A549 (cell line): ENCODE measurements around the gene MRPS6. TPM values are rescaled to one million over a fixed set of nuclear protein-coding genes. Genes with fewer than 3 reads are reported as not detected.

Experiments used
- ATAC-seq, 2 experiments: fragments of 200-7000 bp in 1 of 2; fragments of >200 bp in 1 of 2; cut with Nextera tagmentation in 1 of 2; cut with Tn5 transposase in 1 of 2; 3 replicates each; pipeline versions ENCODE4 v1.8.0 to v1.9.1; 2018 to 2020; ENCODE audit warnings: mild to moderate bottlenecking in 1 of 2, moderate library complexity in 1 of 2
- CTCF ChIA-PET: fragments of 300-600 bp; sonication (Branson Sonifier 250); formaldehyde crosslinking; extraction: SDS; loops from one replicate; lab custom pipeline; 2021; ENCODE audit warnings: antibody characterized with exemption, inconsistent platforms; lab: Yijun Ruan, JAX
- POLR2A ChIA-PET: fragments of 350-600 bp; formaldehyde crosslinking; extraction: SDS; loops from one replicate; lab custom pipeline; 2021; ENCODE audit warnings: antibody characterized with exemption, inconsistent platforms; lab: Yijun Ruan, JAX
- DNase-seq, 2 experiments: peaks; one replicate each; pipeline versions ENCODE4 v3.0.0 to v3.0.0-alpha.2; 2011 to 2016; ENCODE audit warnings: low read depth in 1 of 2, low spot score in 1 of 2
- FAIRE-seq: peaks from 2 replicates; lab custom pipeline; 2011; peaks lifted over from hg19 to GRCh38; lab: Jason Lieb, UNC
- H3K27ac ChIP-seq, 2 experiments: fragments of >200 bp; sonication (Bioruptor Twin); formaldehyde crosslinking; 3 replicates each; pipeline ENCODE4 v1.5.1; 2016 to 2017
- H3K4me1 ChIP-seq: fragments of >200 bp; sonication (Bioruptor Twin); formaldehyde crosslinking; 3 replicates; pipeline ENCODE4 v1.6.1; 2016
- H3K4me2 ChIP-seq: fragments of >200 bp; sonication (Bioruptor Twin); formaldehyde crosslinking; 3 replicates; pipeline ENCODE4 v1.6.1; 2016
- H3K4me3 ChIP-seq: fragments of >200 bp; sonication (Bioruptor Twin); formaldehyde crosslinking; 3 replicates; pipeline ENCODE4 v1.5.1; 2016
- H3K9me3 ChIP-seq: fragments of >200 bp; sonication (Bioruptor Twin); formaldehyde crosslinking; 3 replicates; pipeline ENCODE4 v1.6.1; 2016
- BHLHE40 ChIP-seq: IDR thresholded peaks from 2 replicates; pipeline ENCODE4 v1.6.1; 2012; ENCODE audit warnings: low read depth, low read length, inconsistent platforms
- CBX2 ChIP-seq: fragments of 200-600 bp; sonication (generic); IDR thresholded peaks from 2 replicates; pipeline ENCODE4 v1.6.1; 2016; ENCODE audit warnings: low read depth, mild to moderate bottlenecking, borderline replicate concordance
- CHD4 ChIP-seq: fragments of 200-600 bp; sonication (generic); IDR thresholded peaks from 2 replicates; pipeline ENCODE4 v1.6.1; 2016; ENCODE audit warnings: antibody characterized with exemption, mild to moderate bottlenecking, borderline replicate concordance
- ELK1 ChIP-seq: fragments of 150-350 bp; IDR thresholded peaks from 2 replicates; pipeline ENCODE4 v1.6.1; 2014; ENCODE audit warnings: low read depth, mild to moderate bottlenecking, low read length
- EP300 ChIP-seq, 2 experiments: fragments of >200 bp; sonication (Bioruptor Twin); formaldehyde crosslinking; IDR thresholded peaks; 2 replicates in 1 of 2; 3 replicates in 1 of 2; pipeline ENCODE4 v1.6.1; 2016 to 2017
- ESRRA ChIP-seq: fragments of 150-350 bp; IDR thresholded peaks from 2 replicates; pipeline ENCODE4 v1.6.1; 2014; ENCODE audit warnings: mild to moderate bottlenecking, low read length, borderline replicate concordance
- FOSB ChIP-seq: fragments of 250-450 bp; sonication (Bioruptor Pico); IDR thresholded peaks from 2 replicates; pipeline ENCODE4 v1.5.0; 2020; ENCODE audit warnings: mild to moderate bottlenecking, moderate library complexity
- GATA3 ChIP-seq: IDR thresholded peaks from 2 replicates; pipeline ENCODE4 v1.6.1; 2012; ENCODE audit warnings: borderline replicate concordance
- HOXB13 ChIP-seq: fragments of 250-450 bp; sonication (Bioruptor Pico); IDR thresholded peaks from 2 replicates; pipeline ENCODE4 v1.5.0; 2020; ENCODE audit warnings: low read depth, mild to moderate bottlenecking, moderate library complexity
- KDM1A ChIP-seq: fragments of 200-600 bp; sonication (generic); IDR thresholded peaks from 2 replicates; pipeline ENCODE4 v1.6.1; 2016; ENCODE audit warnings: low read depth, mild to moderate bottlenecking
- MYC ChIP-seq: IDR thresholded peaks from 2 replicates; pipeline ENCODE4 v1.6.1; 2012; ENCODE audit warnings: mild to moderate bottlenecking, inconsistent platforms, low read length, improper control_type of control experiment, borderline replicate concordance
- NPAS2 ChIP-seq: fragments of 250-450 bp; sonication (Bioruptor Pico); IDR thresholded peaks from 2 replicates; pipeline ENCODE4 v1.8.0; 2022; ENCODE audit warnings: mild to moderate bottlenecking, moderate library complexity, borderline replicate concordance
- PHF8 ChIP-seq: fragments of 200-600 bp; sonication (generic); IDR thresholded peaks from 2 replicates; pipeline ENCODE4 v1.6.1; 2016; ENCODE audit warnings: low read depth, mild to moderate bottlenecking, antibody characterized with exemption, moderate library complexity, borderline replicate concordance
- POLR2A ChIP-seq: IDR thresholded peaks from 2 replicates; pipeline ENCODE4 v1.6.1; 2012; ENCODE audit warnings: mild to moderate bottlenecking, low read length
- POLR2AphosphoS2 ChIP-seq: conservative IDR thresholded peaks from 2 replicates; pipeline ENCODE4 v1.6.1; 2012; ENCODE audit warnings: low read length, improper control_type of control experiment, inconsistent platforms
- RFX5 ChIP-seq: fragments of 450-650 bp; IDR thresholded peaks from 2 replicates; pipeline ENCODE4 v1.7.1; 2014; ENCODE audit warnings: antibody characterized with exemption, mild to moderate bottlenecking, moderate library complexity
- RNF2 ChIP-seq: fragments of 200-600 bp; sonication (generic); IDR thresholded peaks from 2 replicates; pipeline ENCODE4 v1.6.1; 2016; ENCODE audit warnings: low read depth, mild to moderate bottlenecking, antibody characterized with exemption, moderate library complexity, borderline replicate concordance
- SREBF2 ChIP-seq: fragments of 450-650 bp; IDR thresholded peaks from 2 replicates; pipeline ENCODE4 v1.6.1; 2014; ENCODE audit warnings: mild to moderate bottlenecking, moderate library complexity
- TP53 ChIP-seq: fragments of 250-450 bp; sonication (Bioruptor Pico); IDR thresholded peaks from 2 replicates; pipeline ENCODE4 v1.5.0; 2021; ENCODE audit warnings: mild to moderate bottlenecking, moderate library complexity
- ZC3H11A ChIP-seq: fragments of 450-650 bp; IDR thresholded peaks from 2 replicates; pipeline ENCODE4 v1.6.1; 2014; ENCODE audit warnings: antibody characterized with exemption, mild to moderate bottlenecking
- ZSCAN20 ChIP-seq: fragments of 250-450 bp; sonication (Bioruptor Pico); IDR thresholded peaks from 2 replicates; pipeline ENCODE4 v1.8.0; 2022; ENCODE audit warnings: mild to moderate bottlenecking, moderate library complexity
- WGBS: methylation state at CpG from one replicate; pipeline ENCODE4 v1.1.6; 2017; ENCODE audit errors: missing lambda C conversion rate; 5-methylcytosine and 5-hydroxymethylcytosine counted together
- polyA plus RNA-seq, 4 experiments: library from polyadenylated mRNA; depleted of rRNA in 3 of 4; stranded (reverse); fragments of >200 nt; fragmentation: RNase III in 1 of 4; extraction: RNeasy Plus Mini Kit Qiagen cat#74134 plus additional on column Dnase treatment in 1 of 4; gene quantifications; 2 replicates in 3 of 4; 3 replicates in 1 of 4; pipeline ENCODE4 v1.2.3, GENCODE V29; 2011 to 2017
- TF ChIP-seq, protein P1 (sequence below): IDR thresholded peaks from 2 replicates; pipeline ENCODE4 v1.6.1; 2012
- TF ChIP-seq, protein P2 (sequence below): fragments of 450-650 bp; IDR thresholded peaks from 2 replicates; pipeline ENCODE4 v1.6.1; 2014; ENCODE audit warnings: antibody characterized with exemption
- TF ChIP-seq, protein P3 (sequence below): fragments of >200 bp; sonication (Bioruptor Twin); formaldehyde crosslinking; IDR thresholded peaks from 3 replicates; pipeline ENCODE4 v1.6.1; 2016

The MRPS6 gene
- polyA plus RNA-seq, 2 of the 4 experiments (the other 2 are of a cell fraction), result 26.9 to 57.4 TPM

GRCh38 chr21:34190576-34191321, 117.4 kb downstream of the MRPS6 start:
- FAIRE-seq, result no peak
- ChIA-PET POLR2A (no interaction called here), CTCF (interaction anchor here (1.0 kb wide), 1 partner anchor 12 kb away, joined by 3 read pairs; no protein-coding TSS in a partner anchor)
- Histone ChIP-seq H3K27ac (no peak overlapping the region), H3K4me3 (no peak overlapping the region), H3K4me1 (no peaks in the 10 kb centered on the region), H3K9me3 (no peaks in the 10 kb centered on the region), H3K4me2 (no peak overlapping the region)
- 35% methylated on average over 7 of the region's 7 CpGs for WGBS
- no peak for DNase-seq
- TF ChIP-seq NPAS2 (CRISPR knock-in tag), result no peak
- no peak for TF ChIP-seq POLR2A
- no peak for TF ChIP-seq ESRRA
- TF ChIP-seq POLR2AphosphoS2, result no peak
- no peak for TF ChIP-seq FOSB
- TF ChIP-seq CHD4, result no peak
- TF ChIP-seq RNF2, result no peak
- TF ChIP-seq SREBF2, result no peak
- no peak for TF ChIP-seq ZSCAN20 (CRISPR knock-in tag)
- TF ChIP-seq, protein P1, sequence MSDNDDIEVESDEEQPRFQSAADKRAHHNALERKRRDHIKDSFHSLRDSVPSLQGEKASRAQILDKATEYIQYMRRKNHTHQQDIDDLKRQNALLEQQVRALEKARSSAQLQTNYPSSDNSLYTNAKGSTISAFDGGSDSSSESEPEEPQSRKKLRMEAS, result no peak
- TF ChIP-seq TP53 (CRISPR knock-in tag), result no peak
- no peak for TF ChIP-seq MYC
- TF ChIP-seq KDM1A, result no peak
- TF ChIP-seq ZC3H11A, result no peak
- TF ChIP-seq, protein P2, sequence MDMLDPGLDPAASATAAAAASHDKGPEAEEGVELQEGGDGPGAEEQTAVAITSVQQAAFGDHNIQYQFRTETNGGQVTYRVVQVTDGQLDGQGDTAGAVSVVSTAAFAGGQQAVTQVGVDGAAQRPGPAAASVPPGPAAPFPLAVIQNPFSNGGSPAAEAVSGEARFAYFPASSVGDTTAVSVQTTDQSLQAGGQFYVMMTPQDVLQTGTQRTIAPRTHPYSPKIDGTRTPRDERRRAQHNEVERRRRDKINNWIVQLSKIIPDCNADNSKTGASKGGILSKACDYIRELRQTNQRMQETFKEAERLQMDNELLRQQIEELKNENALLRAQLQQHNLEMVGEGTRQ, result no peak
- TF ChIP-seq ELK1, result no peak
- TF ChIP-seq, protein P3, sequence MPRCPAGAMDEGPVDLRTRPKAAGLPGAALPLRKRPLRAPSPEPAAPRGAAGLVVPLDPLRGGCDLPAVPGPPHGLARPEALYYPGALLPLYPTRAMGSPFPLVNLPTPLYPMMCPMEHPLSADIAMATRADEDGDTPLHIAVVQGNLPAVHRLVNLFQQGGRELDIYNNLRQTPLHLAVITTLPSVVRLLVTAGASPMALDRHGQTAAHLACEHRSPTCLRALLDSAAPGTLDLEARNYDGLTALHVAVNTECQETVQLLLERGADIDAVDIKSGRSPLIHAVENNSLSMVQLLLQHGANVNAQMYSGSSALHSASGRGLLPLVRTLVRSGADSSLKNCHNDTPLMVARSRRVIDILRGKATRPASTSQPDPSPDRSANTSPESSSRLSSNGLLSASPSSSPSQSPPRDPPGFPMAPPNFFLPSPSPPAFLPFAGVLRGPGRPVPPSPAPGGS, result no peak
- no peak for TF ChIP-seq PHF8
- TF ChIP-seq RFX5, result no peak
- no peak for TF ChIP-seq GATA3
- ATAC-seq, result no peak

GRCh38 chr21:34191876-34192275, 118.5 kb downstream of the MRPS6 start:
- 100% methylated on average over 1 of the region's 1 CpG for WGBS
- Histone ChIP-seq H3K27ac (no peak overlapping the region), H3K4me2 (no peak overlapping the region)
- no peak for DNase-seq
- no peak for TF ChIP-seq POLR2A
- no peak for TF ChIP-seq ZC3H11A
- TF ChIP-seq BHLHE40, result no peak
- no peak for TF ChIP-seq EP300 (IDR thresholded peaks at IDR 0.05)
- no peak for TF ChIP-seq HOXB13
- no peak for TF ChIP-seq CBX2
- TF ChIP-seq, all 56 proteins: peak for 0
- POLR2A ChIA-PET, result no interaction called here
- H3K9me3 ChIP-seq, result no peaks in the 10 kb centered on the region
- H3K4me1 ChIP-seq, result no peaks in the 10 kb centered on the region
- H3K4me3 ChIP-seq, result no peak overlapping the region
- CTCF ChIA-PET, result no interaction called here
- no peak for FAIRE-seq
- ATAC-seq, result no peak

Other genes starting within 250 kb of the MRPS6 start
- gene ATP5PO, start 157.8 kb upstream of the MRPS6 start, polyA plus RNA-seq (2011; rRNA removed), result 252 and 266 TPM in 2 replicates
- gene ATP5PO, start 157.8 kb upstream of the MRPS6 start, polyA plus RNA-seq (2017; fragmentation: RNase III; extraction: RNeasy Plus Mini Kit Qiagen cat#74134 plus additional on column Dnase treatment), result 143 to 150 TPM (median 143 TPM) in 3 replicates
- 6.5 and 7.2 TPM in 2 replicates for gene SLC5A3, start within 50 bp of the MRPS6 start, polyA plus RNA-seq (2011; rRNA removed)
- 5.7 to 7.7 TPM (median 6.6 TPM) in 3 replicates for gene SLC5A3, start within 50 bp of the MRPS6 start, polyA plus RNA-seq (2017; fragmentation: RNase III; extraction: RNeasy Plus Mini Kit Qiagen cat#74134 plus additional on column Dnase treatment)